ENCODE data around the gene TTC23.

The TTC23 gene

GRCh38 chr15:99267957-99268356 is 18.6 kb upstream of the TTC23 start:
- in situ Hi-C loops (cut with HindIII; ENCODE audit: low sequenced_read_pairs), result no loop called here
- DNase-seq (ENCODE audit: low read depth, low spot score), result no peak
- H3K4me3 ChIP-seq (ENCODE audit: low read depth, low read length), result no peak overlapping the region
- no peak for TF ChIP-seq CTCF (IDR thresholded peaks at IDR 0.05; ENCODE audit: low read depth, low read length)

- in situ Hi-C loops (cut with HindIII; ENCODE audit: low sequenced_read_pairs), result no loop called here
- DNase-seq (ENCODE audit: low read depth, low spot score), result no peak
- no peak for TF ChIP-seq CTCF (IDR thresholded peaks at IDR 0.05; ENCODE audit: low read depth, low read length)
- no peak overlapping the region for H3K4me3 ChIP-seq (ENCODE audit: low read depth, low read length)
Measured at GRCh38 chr15:99265541-99266070, 16.2 kb upstream of the TTC23 start.

GRCh38 chr15:99264125-99264524 is 14.7 kb upstream of the TTC23 start:
- no peak overlapping the region for H3K4me3 ChIP-seq (ENCODE audit: low read depth, low read length)
- no peak for TF ChIP-seq CTCF (IDR thresholded peaks at IDR 0.05; ENCODE audit: low read depth, low read length)
- DNase-seq (ENCODE audit: low read depth, low spot score), result no peak
- in situ Hi-C loops (cut with HindIII; ENCODE audit: low sequenced_read_pairs), result no loop called here

- DNase-seq (ENCODE audit: low read depth, low spot score), result no peak
- in situ Hi-C loops (cut with HindIII; ENCODE audit: low sequenced_read_pairs), result no loop called here
- no peak overlapping the region for H3K4me3 ChIP-seq (ENCODE audit: low read depth, low read length)
- no peak for TF ChIP-seq CTCF (IDR thresholded peaks at IDR 0.05; ENCODE audit: low read depth, low read length)
Measured at GRCh38 chr15:99257107-99257750, 7.8 kb upstream of the TTC23 start.

GRCh38 chr15:99253381-99254090 is 4.2 kb upstream of the TTC23 start:
- in situ Hi-C loops (cut with HindIII; ENCODE audit: low sequenced_read_pairs), result no loop called here
- H3K4me3 ChIP-seq (ENCODE audit: low read depth, low read length), result no peak overlapping the region
- TF ChIP-seq CTCF (IDR thresholded peaks at IDR 0.05; ENCODE audit: low read depth, low read length), result no peak
- peak; percentile 82 for DNase-seq (ENCODE audit: low read depth, low spot score)

- in situ Hi-C loops (cut with HindIII; ENCODE audit: low sequenced_read_pairs), result no loop called here
- TF ChIP-seq CTCF (IDR thresholded peaks at IDR 0.05; ENCODE audit: low read depth, low read length), result no peak
- no peak for DNase-seq (ENCODE audit: low read depth, low spot score)
- peak overlapping the region; percentile 71 for H3K4me3 ChIP-seq (ENCODE audit: low read depth, low read length)
Measured at GRCh38 chr15:99252326-99252725, 2.9 kb upstream of the TTC23 start.

Data from astrocyte of the spinal cord (primary cell).